HG02840 (cell line): ENCODE data around the gene DMD.

ENCODE experiments used
- ATAC-seq: cut with Tn5 transposase; IDR thresholded peaks from one replicate; pipeline ENCODE4 v1.9.1; 2021; ENCODE audit warnings: mild to moderate bottlenecking, moderate library complexity, moderate number of reproducible peaks; ENCODE audit not compliant: unreplicated experiment, low FRiP score

DMD gene

GRCh38 chrX:31227250-31227649, 1984.1 kb downstream of the DMD start:
- no peak for ATAC-seq

- ATAC-seq: no peak
Observed at GRCh38 chrX:31225819-31226218, 1985.5 kb downstream of the DMD start.

- no peak for ATAC-seq
Observed at GRCh38 chrX:31224381-31225012, 1986.9 kb downstream of the DMD start.

GRCh38 chrX:31223817-31224216, 1987.5 kb downstream of the DMD start:
- peak; percentile 60 for ATAC-seq

GRCh38 chrX:31222946-31223345, 1988.4 kb downstream of the DMD start:
- no peak for ATAC-seq

GRCh38 chrX:31219174-31219573, 1992.2 kb downstream of the DMD start:
- no peak for ATAC-seq

- no peak for ATAC-seq
Observed at GRCh38 chrX:31217084-31217483, 1994.3 kb downstream of the DMD start.

- no peak for ATAC-seq
Observed at GRCh38 chrX:31215277-31215815, 1996.0 kb downstream of the DMD start.

GRCh38 chrX:31213941-31214340, 1997.4 kb downstream of the DMD start:
- ATAC-seq: peak; percentile 54

- no peak for ATAC-seq
Observed at GRCh38 chrX:31212856-31213748, 1998.2 kb downstream of the DMD start.

- no peak for ATAC-seq
Observed at GRCh38 chrX:31209005-31209628, 2002.2 kb downstream of the DMD start.

GRCh38 chrX:31201503-31201902, 2009.8 kb downstream of the DMD start:
- ATAC-seq: no peak

- ATAC-seq: no peak
Observed at GRCh38 chrX:31200430-31200829, 2010.9 kb downstream of the DMD start.

GRCh38 chrX:31199840-31200114, 2011.6 kb downstream of the DMD start:
- no peak for ATAC-seq

- ATAC-seq: no peak
Observed at GRCh38 chrX:31199056-31199839, 2012.1 kb downstream of the DMD start.

- no peak for ATAC-seq
Observed at GRCh38 chrX:31190221-31190975, 2021.0 kb downstream of the DMD start.

GRCh38 chrX:31186693-31187338, 2024.5 kb downstream of the DMD start:
- ATAC-seq: no peak

GRCh38 chrX:31185884-31186283, 2025.5 kb downstream of the DMD start:
- no peak for ATAC-seq

- ATAC-seq: no peak
Observed at GRCh38 chrX:31181377-31182000, 2029.9 kb downstream of the DMD start.
